Measurements from ENCODE around the gene ACTA2.
A peak's percentile ranks its signal among the peaks of the same experiment; 100 is the strongest.

The ACTA2 gene

DNA sequence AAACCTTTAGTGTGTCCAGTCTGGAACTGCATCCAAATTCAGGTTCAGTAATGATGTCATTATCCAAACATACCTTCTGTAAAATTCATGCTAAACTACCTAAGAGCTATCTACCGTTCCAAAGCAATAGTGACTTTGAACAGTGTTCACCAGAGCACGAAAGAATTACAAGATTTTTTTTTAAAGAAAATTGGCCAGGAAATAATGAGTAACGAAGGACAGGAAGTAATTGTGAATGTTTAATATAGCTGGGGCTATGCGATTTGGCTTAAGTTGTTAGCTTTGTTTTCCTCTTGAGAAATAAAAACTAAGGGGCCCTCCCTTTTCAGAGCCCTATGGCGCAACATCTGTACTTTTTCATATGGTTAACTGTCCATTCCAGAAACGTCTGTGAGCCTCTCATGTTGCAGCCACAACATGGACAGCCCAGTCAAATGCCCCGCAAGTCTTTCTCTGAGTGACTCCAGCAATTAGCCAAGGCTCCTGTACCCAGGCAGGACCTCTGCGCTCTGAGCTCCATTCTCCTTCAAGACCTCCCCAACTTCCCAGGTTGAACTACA lies 37.3 kb upstream of the ACTA2 start:
- peak overlapping the region; percentile 63 for H3K4me3 ChIP-seq (ENCODE audit: low read length)
- H3K4me1 ChIP-seq (ENCODE audit: control insufficient read depth, insufficient read depth, low read length) = no peaks in the 10 kb centered on the region
- no peaks in the 10 kb centered on the region for H3K27me3 ChIP-seq (ENCODE audit: control insufficient read depth, insufficient read depth, low read length)
- H3K36me3 ChIP-seq (ENCODE audit: control insufficient read depth, insufficient read depth, low read length) = no peaks in the 10 kb centered on the region
- no peaks in the 10 kb centered on the region for H3K9me3 ChIP-seq (ENCODE audit: control insufficient read depth, low read length)
- peak overlapping the region; percentile 76 for H3K9ac ChIP-seq (ENCODE audit: low read length)

DNA sequence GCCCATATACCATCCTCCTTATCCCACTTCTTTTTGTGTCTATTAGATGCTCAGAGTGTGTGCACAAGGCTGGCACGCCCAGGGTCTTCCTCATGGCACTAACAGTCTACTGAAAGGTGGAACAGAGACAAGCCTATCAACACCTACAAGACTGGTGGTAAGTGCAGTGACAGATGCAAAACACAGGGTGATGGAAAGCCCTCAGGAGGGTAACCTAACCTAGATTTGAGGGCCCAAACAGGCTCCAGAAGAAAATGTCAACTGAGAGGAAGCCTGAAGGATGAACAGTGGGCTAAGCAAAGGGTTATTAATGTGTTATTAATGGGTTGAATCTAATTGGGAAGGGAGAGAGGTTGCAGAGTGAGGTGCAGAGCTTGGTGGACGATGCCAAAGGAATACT lies 36.9 kb upstream of the ACTA2 start:
- no peaks in the 10 kb centered on the region for H3K27me3 ChIP-seq (ENCODE audit: control insufficient read depth, insufficient read depth, low read length)
- no peaks in the 10 kb centered on the region for H3K4me1 ChIP-seq (ENCODE audit: control insufficient read depth, insufficient read depth, low read length)
- no peak overlapping the region for H3K4me3 ChIP-seq (ENCODE audit: low read length)
- no peaks in the 10 kb centered on the region for H3K36me3 ChIP-seq (ENCODE audit: control insufficient read depth, insufficient read depth, low read length)
- H3K9ac ChIP-seq (ENCODE audit: low read length) = no peak overlapping the region
- H3K9me3 ChIP-seq (ENCODE audit: control insufficient read depth, low read length) = no peaks in the 10 kb centered on the region

- Histone ChIP-seq H3K9ac (ENCODE audit: low read length) (no peak overlapping the region), H3K4me1 (ENCODE audit: control insufficient read depth, insufficient read depth, low read length) (peaks cover 7% of the 10 kb centered on the region), H3K9me3 (ENCODE audit: control insufficient read depth, low read length) (no peaks in the 10 kb centered on the region), H3K36me3 (ENCODE audit: control insufficient read depth, insufficient read depth, low read length) (no peaks in the 10 kb centered on the region), H3K27me3 (ENCODE audit: control insufficient read depth, insufficient read depth, low read length) (no peaks in the 10 kb centered on the region), H3K4me3 (ENCODE audit: low read length) (no peak overlapping the region)
These were observed 35.3 kb upstream of the ACTA2 start for GRCh38 chr10:88987840-88988239.

DNA sequence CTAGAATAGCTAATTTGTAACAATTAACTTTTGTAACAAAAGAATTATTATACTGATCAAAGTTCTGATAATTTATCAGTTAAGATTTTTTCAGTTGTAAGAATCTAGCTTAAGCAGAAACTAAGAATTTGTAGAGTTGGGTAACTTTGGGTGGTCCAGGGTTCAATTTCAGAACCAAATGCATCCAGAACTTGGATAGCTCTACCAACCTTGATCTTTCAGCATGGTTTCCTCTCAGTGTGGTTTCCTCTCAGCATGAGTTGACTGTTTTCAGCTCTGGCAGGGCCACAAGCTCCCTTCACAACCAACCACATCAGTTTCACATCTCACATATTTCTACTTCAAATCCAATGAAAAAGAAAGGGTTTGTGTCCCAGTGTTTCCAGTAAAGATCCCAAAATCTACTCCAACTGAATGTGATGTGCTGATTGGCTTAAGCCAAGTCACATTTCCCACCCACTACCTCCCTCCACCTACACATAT lies 34.7 kb upstream of the ACTA2 start:
- Histone ChIP-seq H3K4me3 (ENCODE audit: low read length) (no peak overlapping the region), H3K9me3 (ENCODE audit: control insufficient read depth, low read length) (no peaks in the 10 kb centered on the region), H3K4me1 (ENCODE audit: control insufficient read depth, insufficient read depth, low read length) (peaks cover 13% of the 10 kb centered on the region), H3K27me3 (ENCODE audit: control insufficient read depth, insufficient read depth, low read length) (no peaks in the 10 kb centered on the region), H3K9ac (ENCODE audit: low read length) (no peak overlapping the region), H3K36me3 (ENCODE audit: control insufficient read depth, insufficient read depth, low read length) (no peaks in the 10 kb centered on the region)

GRCh38 chr10:88986549-88987242 lies 34.1 kb upstream of the ACTA2 start:
- no peak overlapping the region for H3K9ac ChIP-seq (ENCODE audit: low read length)
- no peaks in the 10 kb centered on the region for H3K36me3 ChIP-seq (ENCODE audit: control insufficient read depth, insufficient read depth, low read length)
- H3K27me3 ChIP-seq (ENCODE audit: control insufficient read depth, insufficient read depth, low read length) = no peaks in the 10 kb centered on the region
- H3K4me3 ChIP-seq (ENCODE audit: low read length) = no peak overlapping the region
- H3K9me3 ChIP-seq (ENCODE audit: control insufficient read depth, low read length) = no peaks in the 10 kb centered on the region
- peaks cover 17% of the 10 kb centered on the region for H3K4me1 ChIP-seq (ENCODE audit: control insufficient read depth, insufficient read depth, low read length)

DNA sequence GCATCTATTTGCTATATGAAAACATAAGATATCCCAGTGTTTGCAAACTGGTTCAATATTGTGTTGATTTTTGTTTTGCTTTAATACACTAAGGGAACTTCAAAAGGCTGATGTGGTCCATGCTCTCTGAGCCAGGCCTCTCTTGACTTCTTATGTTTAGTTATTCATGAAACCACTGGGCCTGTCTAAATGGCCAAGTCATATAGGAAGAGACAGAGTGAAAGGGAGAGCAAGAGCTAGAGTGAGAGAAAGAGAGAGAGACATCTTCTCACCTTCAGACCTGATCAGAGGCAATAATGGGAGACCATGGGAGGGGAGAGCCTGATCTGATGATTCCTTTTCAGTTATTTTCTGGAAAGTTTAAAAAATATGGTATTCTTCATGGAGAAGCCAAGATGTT lies 32.0 kb upstream of the ACTA2 start:
- Histone ChIP-seq H3K9me3 (ENCODE audit: control insufficient read depth, low read length) (no peaks in the 10 kb centered on the region), H3K36me3 (ENCODE audit: control insufficient read depth, insufficient read depth, low read length) (no peaks in the 10 kb centered on the region), H3K4me1 (ENCODE audit: control insufficient read depth, insufficient read depth, low read length) (peaks cover 27% of the 10 kb centered on the region), H3K9ac (ENCODE audit: low read length) (no peak overlapping the region), H3K27me3 (ENCODE audit: control insufficient read depth, insufficient read depth, low read length) (no peaks in the 10 kb centered on the region), H3K4me3 (ENCODE audit: low read length) (no peak overlapping the region)

DNA sequence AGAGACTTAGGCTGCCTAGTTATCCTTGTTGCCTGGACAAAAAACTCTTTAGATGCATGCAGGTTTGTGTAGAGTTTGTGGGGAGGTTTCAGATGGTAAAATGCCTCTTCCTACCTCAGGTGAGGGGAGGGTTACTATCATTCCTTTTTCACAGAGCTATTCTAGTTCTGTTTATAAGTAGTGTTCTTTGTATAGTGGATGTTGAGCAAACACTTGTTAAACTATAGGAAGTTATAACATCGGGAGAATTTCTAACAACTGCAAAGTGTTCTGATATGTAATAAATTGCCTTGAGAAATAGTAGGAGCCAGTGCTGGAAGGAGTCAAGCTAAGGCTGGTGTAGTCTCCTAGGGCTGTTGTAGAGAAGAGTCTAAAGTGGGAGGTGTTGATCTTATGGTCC lies 31.4 kb upstream of the ACTA2 start:
- no peaks in the 10 kb centered on the region for H3K36me3 ChIP-seq (ENCODE audit: control insufficient read depth, insufficient read depth, low read length)
- no peak overlapping the region for H3K4me3 ChIP-seq (ENCODE audit: low read length)
- no peaks in the 10 kb centered on the region for H3K9me3 ChIP-seq (ENCODE audit: control insufficient read depth, low read length)
- H3K4me1 ChIP-seq (ENCODE audit: control insufficient read depth, insufficient read depth, low read length) = peaks cover 27% of the 10 kb centered on the region
- H3K9ac ChIP-seq (ENCODE audit: low read length) = no peak overlapping the region
- no peaks in the 10 kb centered on the region for H3K27me3 ChIP-seq (ENCODE audit: control insufficient read depth, insufficient read depth, low read length)

DNA sequence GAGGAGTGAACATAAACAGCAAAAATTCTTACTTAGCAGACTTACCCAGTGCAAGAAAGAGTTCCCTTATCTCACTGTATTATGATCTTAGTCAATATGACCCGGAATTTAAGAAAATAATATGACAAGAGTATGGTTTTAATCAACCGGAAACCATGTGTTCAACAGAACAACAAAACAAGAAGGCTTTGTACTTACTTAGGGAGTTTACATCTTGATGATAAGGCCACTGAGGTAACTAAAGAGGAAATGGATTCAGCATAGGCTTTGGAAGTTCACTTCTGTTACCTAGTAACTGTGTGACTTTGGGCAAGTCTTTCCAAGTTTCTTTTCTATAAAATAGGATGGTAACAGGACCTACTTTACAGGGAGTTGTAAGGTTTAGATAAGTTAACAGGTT lies 30.6 kb upstream of the ACTA2 start:
- no peak overlapping the region for H3K9ac ChIP-seq (ENCODE audit: low read length)
- H3K4me3 ChIP-seq (ENCODE audit: low read length) = no peak overlapping the region

GRCh38 chr10:88982366-88982765 lies 29.8 kb upstream of the ACTA2 start:
- no peaks in the 10 kb centered on the region for H3K27me3 ChIP-seq (ENCODE audit: control insufficient read depth, insufficient read depth, low read length)
- no peak overlapping the region for H3K4me3 ChIP-seq (ENCODE audit: low read length)
- no peak overlapping the region for H3K9ac ChIP-seq (ENCODE audit: low read length)
- H3K9me3 ChIP-seq (ENCODE audit: control insufficient read depth, low read length) = no peaks in the 10 kb centered on the region
- H3K36me3 ChIP-seq (ENCODE audit: control insufficient read depth, insufficient read depth, low read length) = no peaks in the 10 kb centered on the region
- H3K4me1 ChIP-seq (ENCODE audit: control insufficient read depth, insufficient read depth, low read length) = peaks cover 27% of the 10 kb centered on the region

More for the DNA sequence above, 30.6 kb upstream of the ACTA2 start:
- peaks cover 27% of the 10 kb centered on the region for H3K4me1 ChIP-seq (ENCODE audit: control insufficient read depth, insufficient read depth, low read length)
- H3K27me3 ChIP-seq (ENCODE audit: control insufficient read depth, insufficient read depth, low read length) = no peaks in the 10 kb centered on the region
- no peaks in the 10 kb centered on the region for H3K36me3 ChIP-seq (ENCODE audit: control insufficient read depth, insufficient read depth, low read length)
- no peaks in the 10 kb centered on the region for H3K9me3 ChIP-seq (ENCODE audit: control insufficient read depth, low read length)

DNA sequence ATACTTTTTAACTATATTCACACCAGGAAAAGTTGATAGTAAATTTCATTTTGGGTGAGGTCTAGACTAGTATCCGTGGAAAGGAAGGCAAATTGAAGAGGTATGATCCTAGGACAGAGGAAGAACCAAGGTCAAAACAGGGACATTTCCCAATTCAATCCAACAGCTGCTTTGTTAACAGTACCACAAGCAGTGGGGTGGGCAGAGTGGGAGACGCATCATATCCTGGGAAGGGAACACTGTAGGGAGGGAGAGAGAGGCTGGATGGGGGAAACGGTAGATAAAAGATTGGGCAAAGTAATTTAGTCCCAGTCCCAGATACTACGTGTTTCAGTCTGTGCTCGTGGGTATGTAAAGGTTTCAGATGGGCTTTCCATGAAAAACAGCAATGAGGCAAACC lies 28.9 kb upstream of the ACTA2 start:
- Histone ChIP-seq H3K27me3 (ENCODE audit: control insufficient read depth, insufficient read depth, low read length) (no peaks in the 10 kb centered on the region), H3K36me3 (ENCODE audit: control insufficient read depth, insufficient read depth, low read length) (no peaks in the 10 kb centered on the region), H3K9ac (ENCODE audit: low read length) (no peak overlapping the region), H3K4me3 (ENCODE audit: low read length) (no peak overlapping the region), H3K9me3 (ENCODE audit: control insufficient read depth, low read length) (no peaks in the 10 kb centered on the region), H3K4me1 (ENCODE audit: control insufficient read depth, insufficient read depth, low read length) (peaks cover 27% of the 10 kb centered on the region)

DNA sequence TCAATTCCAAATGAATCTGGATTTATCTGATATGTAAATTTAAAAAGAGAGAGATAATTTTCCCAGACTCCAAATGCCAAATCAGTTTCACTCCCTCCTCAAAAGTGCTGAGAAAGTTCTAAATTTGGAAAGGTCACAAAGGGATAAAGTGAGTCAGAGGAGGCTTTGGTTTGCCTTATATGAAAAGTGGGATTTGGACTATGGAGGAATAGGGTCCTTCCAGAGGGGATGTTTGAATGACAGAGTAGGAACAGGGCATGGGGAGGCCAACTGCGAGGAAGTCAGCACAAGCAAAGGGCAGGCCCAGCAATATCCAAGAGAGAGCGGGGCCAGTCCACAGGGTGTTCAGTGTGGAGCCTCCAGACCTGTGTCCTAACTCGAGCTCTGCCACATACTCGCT lies 28.2 kb upstream of the ACTA2 start:
- Histone ChIP-seq H3K36me3 (ENCODE audit: control insufficient read depth, insufficient read depth, low read length) (no peaks in the 10 kb centered on the region), H3K9me3 (ENCODE audit: control insufficient read depth, low read length) (no peaks in the 10 kb centered on the region), H3K4me3 (ENCODE audit: low read length) (no peak overlapping the region), H3K9ac (ENCODE audit: low read length) (no peak overlapping the region), H3K4me1 (ENCODE audit: control insufficient read depth, insufficient read depth, low read length) (peaks cover 27% of the 10 kb centered on the region), H3K27me3 (ENCODE audit: control insufficient read depth, insufficient read depth, low read length) (no peaks in the 10 kb centered on the region)

DNA sequence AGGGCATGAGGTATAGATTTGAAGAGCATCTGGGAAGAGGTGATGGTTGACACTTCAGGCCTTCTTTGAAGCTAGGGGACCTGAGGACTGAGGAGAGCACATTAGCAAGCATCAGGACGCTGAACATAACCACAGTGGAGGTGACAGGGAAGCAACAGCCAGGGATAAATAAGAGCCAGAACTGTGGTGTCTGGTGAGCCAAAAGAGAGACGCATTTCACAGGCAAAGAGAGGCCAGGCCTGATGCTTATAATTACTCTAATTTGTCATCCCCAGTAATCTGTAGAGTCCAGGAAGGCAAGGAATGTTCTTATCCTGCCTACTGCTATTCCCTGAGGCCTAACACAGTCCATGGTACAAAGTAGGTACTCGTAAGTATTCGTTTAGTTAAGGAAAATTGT lies 27.7 kb upstream of the ACTA2 start:
- Histone ChIP-seq H3K27me3 (ENCODE audit: control insufficient read depth, insufficient read depth, low read length) (no peaks in the 10 kb centered on the region), H3K9ac (ENCODE audit: low read length) (no peak overlapping the region), H3K4me3 (ENCODE audit: low read length) (no peak overlapping the region), H3K9me3 (ENCODE audit: control insufficient read depth, low read length) (no peaks in the 10 kb centered on the region), H3K36me3 (ENCODE audit: control insufficient read depth, insufficient read depth, low read length) (no peaks in the 10 kb centered on the region), H3K4me1 (ENCODE audit: control insufficient read depth, insufficient read depth, low read length) (peaks cover 32% of the 10 kb centered on the region)

Measured in mucosa of stomach (tissue), 1 donor.